Upper lobe of right lung (tissue), 1 donor: Measurements from ENCODE around the gene TNFAIP8L1. TPM values are rescaled to one million over a fixed set of nuclear protein-coding genes. Genes with fewer than 3 reads are reported as not detected.

ENCODE experiments used
- ATAC-seq: fragments of 200-7000 bp; cut with Tn5 transposase; one replicate; pipeline ENCODE4 v1.9.1; 2020; ENCODE audit warnings: mild to moderate bottlenecking, moderate library complexity
- DNase-seq: peaks from one replicate; pipeline ENCODE4 v3.0.0-alpha.2; 2020
- H3K27ac ChIP-seq: fragments of 200-600 bp; one replicate; pipeline ENCODE4 v1.8.0; 2022
- H3K27me3 ChIP-seq: fragments of 200-600 bp; one replicate; pipeline ENCODE4 v1.8.0; 2022; ENCODE audit warnings: mild to moderate bottlenecking
- H3K36me3 ChIP-seq: fragments of 200-600 bp; one replicate; pipeline ENCODE4 v1.8.0; 2022
- H3K4me1 ChIP-seq: fragments of 200-600 bp; one replicate; pipeline ENCODE4 v1.8.0; 2022
- H3K4me3 ChIP-seq: fragments of 200-600 bp; one replicate; pipeline ENCODE4 v1.8.0; 2022; ENCODE audit warnings: mild to moderate bottlenecking
- H3K9me3 ChIP-seq: fragments of 200-600 bp; one replicate; pipeline ENCODE4 v1.8.0; 2022
- CTCF ChIP-seq: fragments of 200-600 bp; IDR thresholded peaks from one replicate; pipeline ENCODE4 v1.8.0; 2022; ENCODE audit warnings: antibody characterized with exemption
- intact Hi-C: fragments of 100-400 bp; cut with DNase I; formaldehyde crosslinking; loops from one replicate; pipeline ENCODE4 v1.11.0; 2022
- total RNA-seq: library from RNA; stranded (reverse); fragmentation: NEBNext Ultra II Directional; extraction: Animal tissue kit (Norgen Biotek cat#: 25700); gene quantifications from one replicate; pipeline ENCODE4 v1.2.1, GENCODE V29; 2021
- donor health status: DM: no; HTN: yes; CAD: no; lungs with severe emphysema.

TNFAIP8L1 gene
- total RNA-seq, 1 donor from 2014 or later, result 11.9 TPM

DNA sequence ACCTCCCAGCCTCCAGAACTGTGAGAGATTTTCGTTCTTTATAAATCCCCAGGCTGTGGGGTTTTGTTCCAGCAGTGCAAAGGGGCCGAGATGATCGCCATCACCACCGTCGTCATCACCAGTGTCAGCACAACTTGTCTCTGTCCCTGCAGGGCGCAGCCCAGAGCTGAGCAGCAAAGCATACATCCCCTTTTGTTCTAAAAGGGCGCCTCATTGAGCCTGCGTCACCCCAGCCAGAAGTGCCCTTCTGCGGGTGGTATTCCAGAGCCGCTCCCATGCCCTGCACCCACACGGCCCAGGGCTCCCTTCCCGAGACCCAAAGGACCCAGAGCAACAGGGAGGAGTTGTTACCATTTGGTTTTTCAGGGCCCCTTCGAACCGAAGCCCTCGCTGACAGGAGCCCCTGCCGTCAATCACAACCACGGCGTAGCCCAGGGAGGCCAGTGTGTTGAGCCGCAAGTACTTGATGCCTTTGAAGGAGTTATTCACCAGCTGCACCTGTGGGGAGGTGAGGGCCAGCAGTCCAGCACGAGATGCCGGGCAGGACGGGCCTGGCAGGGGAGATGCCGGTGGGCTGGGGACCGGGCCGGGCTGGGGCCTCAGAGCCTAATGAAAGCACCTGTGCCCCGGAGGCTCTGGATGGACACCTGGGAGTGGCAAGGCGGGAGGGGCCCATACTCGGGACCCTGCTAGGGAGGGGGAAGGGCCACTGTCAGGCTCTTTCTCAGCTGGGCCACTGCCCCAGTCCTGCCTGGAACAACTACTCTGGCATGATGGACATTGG is 45.2 kb downstream of the TNFAIP8L1 start:
- DNase-seq, result no peak
- H3K36me3 ChIP-seq, result peaks cover 94% of the 10 kb centered on the region
- intact Hi-C loops, result no loop called here

DNA sequence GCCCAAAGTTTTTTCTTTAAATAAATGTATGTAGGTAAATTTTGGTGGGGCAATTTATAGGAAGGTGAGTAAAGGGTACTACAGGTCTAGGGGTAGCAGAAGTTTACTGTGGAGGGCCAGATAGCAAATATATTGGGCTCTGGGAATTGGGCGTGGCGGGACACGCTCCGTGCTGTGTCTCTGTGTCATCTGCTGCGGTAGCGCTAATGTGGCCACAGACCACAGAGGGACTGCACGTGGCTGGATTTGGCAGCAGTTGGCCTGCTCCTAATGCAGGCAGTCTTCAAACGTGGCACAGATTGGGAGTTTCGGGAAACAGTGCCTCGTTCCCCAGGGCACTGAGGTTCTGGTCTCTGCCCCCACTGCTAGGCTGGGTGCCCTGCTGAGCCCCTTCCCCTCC is 47.4 kb downstream of the TNFAIP8L1 start:
- Histone ChIP-seq H3K4me3 (no peak overlapping the region), H3K36me3 (peaks cover 93% of the 10 kb centered on the region), H3K9me3 (no peaks in the 10 kb centered on the region), H3K27me3 (no peaks in the 10 kb centered on the region), H3K27ac (no peak overlapping the region), H3K4me1 (no peaks in the 10 kb centered on the region)
- DNase-seq, result no peak
- ATAC-seq, result no peak
- no peak for TF ChIP-seq CTCF
- intact Hi-C loops, result no loop called here

More for the DNA sequence above, 45.2 kb downstream of the TNFAIP8L1 start:
- no peaks in the 10 kb centered on the region for H3K9me3 ChIP-seq
- no peak overlapping the region for H3K4me3 ChIP-seq
- TF ChIP-seq CTCF, result no peak
- no peaks in the 10 kb centered on the region for H3K4me1 ChIP-seq
- H3K27ac ChIP-seq, result no peak overlapping the region
- no peak for ATAC-seq
- H3K27me3 ChIP-seq, result no peaks in the 10 kb centered on the region

GRCh38 chr19:4687396-4687795 is 48.1 kb downstream of the TNFAIP8L1 start:
- DNase-seq (no peak), ATAC-seq (no peak)
- Histone ChIP-seq H3K4me1 (no peaks in the 10 kb centered on the region), H3K4me3 (no peak overlapping the region), H3K27ac (no peak overlapping the region), H3K36me3 (peaks cover 93% of the 10 kb centered on the region), H3K27me3 (no peaks in the 10 kb centered on the region), H3K9me3 (no peaks in the 10 kb centered on the region)
- no peak for TF ChIP-seq CTCF
- intact Hi-C loops, result no loop called here

- no peaks in the 10 kb centered on the region for H3K27me3 ChIP-seq
- H3K4me1 ChIP-seq, result no peaks in the 10 kb centered on the region
- H3K9me3 ChIP-seq, result no peaks in the 10 kb centered on the region
- no peak for TF ChIP-seq CTCF
- no peak overlapping the region for H3K4me3 ChIP-seq
- H3K36me3 ChIP-seq, result peaks cover 93% of the 10 kb centered on the region
- intact Hi-C loops, result no loop called here
- ATAC-seq (no peak), DNase-seq (no peak)
- no peak overlapping the region for H3K27ac ChIP-seq
Measured at GRCh38 chr19:4688587-4688986, 49.3 kb downstream of the TNFAIP8L1 start.

DNA sequence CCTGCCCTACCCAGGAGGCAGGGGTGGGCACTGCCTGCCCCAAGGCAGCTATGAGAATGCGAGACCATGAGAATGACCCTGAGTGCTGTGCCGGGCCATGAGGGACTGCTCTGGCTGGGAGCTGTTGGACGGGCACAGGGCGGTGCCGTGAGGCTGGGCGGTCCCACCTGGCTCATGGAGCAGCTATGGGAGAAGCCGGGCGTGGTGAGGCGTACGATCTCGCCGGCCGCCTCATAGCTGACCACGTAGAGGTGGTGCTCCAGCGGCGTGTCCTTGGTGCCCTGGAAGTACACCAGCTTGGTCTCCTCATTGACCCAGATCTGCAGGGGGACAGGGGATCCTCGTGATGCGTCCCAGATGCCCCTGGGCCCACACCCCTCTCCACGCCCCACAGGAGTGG is 50.1 kb downstream of the TNFAIP8L1 start:
- ATAC-seq, result no peak
- no peaks in the 10 kb centered on the region for H3K27me3 ChIP-seq
- H3K27ac ChIP-seq, result no peak overlapping the region
- H3K36me3 ChIP-seq, result peaks cover 93% of the 10 kb centered on the region
- DNase-seq, result no peak
- no peaks in the 10 kb centered on the region for H3K9me3 ChIP-seq
- H3K4me1 ChIP-seq, result no peaks in the 10 kb centered on the region
- intact Hi-C loops, result no loop called here
- no peak overlapping the region for H3K4me3 ChIP-seq
- no peak for TF ChIP-seq CTCF
